Panc1 (cell line): Measurements from ENCODE around the gene STARD10. TPM values are rescaled to one million over a fixed set of nuclear protein-coding genes. Genes with fewer than 3 reads are reported as not detected.

ENCODE experiments used
- ATAC-seq: fragments of 200-7000 bp; cut with Tn5 transposase; 2 replicates; pipeline ENCODE4 v1.9.1; 2020; ENCODE audit warnings: mild to moderate bottlenecking, moderate library complexity
- BruUV-seq: library from RNA; stranded (reverse); fragments of 400-500 nt; replicated peaks from 2 replicates; lab custom pipeline; 2021; lab: Mats Ljungman, UMichigan
- CTCF ChIA-PET: fragments of 300-600 bp; sonication (Branson Sonifier 250); formaldehyde crosslinking; loops from one replicate; lab custom pipeline; 2022; ENCODE audit warnings: antibody characterized with exemption; lab: Charles Lee
- POLR2A ChIA-PET: fragments of 300-600 bp; sonication (Branson Sonifier 250); formaldehyde crosslinking; loops from one replicate; lab custom pipeline; 2022; ENCODE audit warnings: antibody characterized with exemption; lab: Charles Lee
- DNase-seq: peaks from one replicate; pipeline ENCODE4 v3.0.0-alpha.2; 2010; ENCODE audit warnings: low read depth, low spot score
- H3K27ac ChIP-seq: 2 replicates; pipeline ENCODE4 v1.5.1; 2011; ENCODE audit warnings: mild to moderate bottlenecking, low read length, inconsistent platforms
- H3K27me3 ChIP-seq: fragments of 200-500 bp; sonication (Bioruptor generic); 2 replicates; pipeline ENCODE4 v1.6.0; 2014; ENCODE audit warnings: low read length, inconsistent platforms; ENCODE audit not compliant: control insufficient read depth, insufficient read depth
- H3K36me3 ChIP-seq: fragments of 200-500 bp; sonication (Bioruptor generic); 2 replicates; pipeline ENCODE4 v1.5.1; 2014; ENCODE audit warnings: inconsistent platforms, mild to moderate bottlenecking, low read length, moderate library complexity; ENCODE audit not compliant: control insufficient read depth, insufficient read depth
- H3K4me1 ChIP-seq: 2 replicates; pipeline ENCODE4 v1.5.1; 2011; ENCODE audit warnings: inconsistent platforms, mild to moderate bottlenecking, low read length, moderate library complexity; ENCODE audit not compliant: control insufficient read depth, insufficient read depth
- H3K4me3 ChIP-seq, 2 experiments: 2 replicates each; pipeline ENCODE4 v1.5.1; 2011 to 2012; ENCODE audit warnings: low read depth in 2 of 2, low read length in 2 of 2, mild to moderate bottlenecking in 2 of 2, inconsistent platforms in 1 of 2, moderate library complexity in 1 of 2
- H3K9me3 ChIP-seq: fragments of 200-500 bp; sonication (Bioruptor generic); 2 replicates; pipeline ENCODE4 v1.5.1; 2014; ENCODE audit warnings: low read depth, mild to moderate bottlenecking, inconsistent platforms, low read length, moderate library complexity; ENCODE audit not compliant: control insufficient read depth, insufficient read depth
- POLR2AphosphoS5 ChIP-seq: IDR thresholded peaks from 2 replicates; pipeline ENCODE4 v1.6.1; 2012; ENCODE audit warnings: mild to moderate bottlenecking, low read depth, low read length, moderate library complexity
- REST ChIP-seq, 2 experiments: IDR thresholded peaks; 2 replicates each; pipeline ENCODE4 v1.6.1; 2011 to 2012; ENCODE audit warnings: low read depth in 2 of 2, control low read depth in 1 of 2, low read length in 1 of 2, mild to moderate bottlenecking in 1 of 2, moderate library complexity in 1 of 2; ENCODE audit not compliant: insufficient read depth in 1 of 2
- SIN3A ChIP-seq: IDR thresholded peaks from 2 replicates; pipeline ENCODE4 v1.6.1; 2012; ENCODE audit warnings: low read depth, mild to moderate bottlenecking, low read length, moderate library complexity, borderline replicate concordance; ENCODE audit not compliant: insufficient read depth
- TCF7L2 ChIP-seq: IDR thresholded peaks from 2 replicates; pipeline ENCODE4 v1.6.1; 2011; ENCODE audit warnings: mild to moderate bottlenecking, low read depth, low read length, inconsistent platforms
- in situ Hi-C: cut with HindIII; loops from 2 replicates; pipeline ENCODE4 v1.10.0; 2016; ENCODE audit warnings: low sequenced_read_pairs, low pct_unique_long_range_greater_than_20kb
- intact Hi-C: fragments of 100-400 bp; cut with micrococcal nuclease; formaldehyde crosslinking; loops from one replicate; pipeline ENCODE4 v1.10.0; 2022; ENCODE audit not compliant: unreplicated experiment
- total RNA-seq: library from RNA; stranded (reverse); gene quantifications from one replicate; pipeline ENCODE4 v1.2.1, GENCODE V29; 2021; ENCODE audit not compliant: unreplicated experiment
- TF ChIP-seq, protein P1 (sequence below): fragments of 450-650 bp; IDR thresholded peaks from 2 replicates; pipeline ENCODE4 v1.5.1; 2017; ENCODE audit warnings: mild to moderate bottlenecking

The STARD10 gene
- total RNA-seq, 1 experiment from 2014 or later = 32.1 TPM

DNA sequence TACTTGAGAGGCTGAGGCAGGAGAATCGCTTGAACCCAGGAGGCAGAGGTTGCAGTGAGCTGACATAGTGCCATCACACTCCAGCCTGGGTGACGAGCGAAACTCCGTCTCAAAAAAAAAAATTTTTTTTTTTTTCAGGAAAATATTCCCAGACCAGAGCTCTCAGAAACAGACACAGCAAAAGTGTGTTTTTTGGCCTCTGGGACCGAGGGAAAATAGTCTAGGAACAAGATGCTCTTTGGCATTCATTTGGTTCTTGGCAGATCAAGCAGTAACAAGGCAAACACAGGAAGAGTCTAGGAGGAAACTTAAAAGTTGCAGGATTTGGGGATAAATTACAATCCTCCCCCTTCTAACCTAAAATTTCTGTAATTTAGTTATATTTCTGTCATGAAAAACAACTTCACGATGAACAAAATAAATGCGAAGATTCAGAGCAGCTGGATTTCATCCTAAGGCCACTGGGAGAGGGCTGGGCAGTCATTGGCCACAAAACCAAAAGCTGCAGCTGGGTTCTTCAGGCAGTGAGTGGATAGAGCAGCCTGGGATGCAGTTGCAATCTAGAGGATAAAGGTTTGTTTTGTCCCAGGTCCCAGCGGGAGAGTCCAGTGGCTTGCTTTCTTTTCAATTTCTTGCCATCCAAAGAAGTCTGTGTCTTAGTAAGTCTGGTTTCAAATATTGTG is 40.1 kb upstream of the STARD10 start:
- H3K4me3 ChIP-seq = no peak overlapping the region
- 0 out of 2 replicates have a peak, but pooled peaks cover 4% of the 10 kb centered on the region for H3K4me1 ChIP-seq
- intact Hi-C loops = loop anchor here (5.0 kb wide), 1 partner anchor 408 kb away; no protein-coding TSS in a partner anchor
- H3K27me3 ChIP-seq = no peaks in the 10 kb centered on the region
- TF ChIP-seq TCF7L2 (no peak), SIN3A (no peak), POLR2AphosphoS5 (no peak), REST (IDR thresholded peaks at IDR 0.05; ENCODE audit: insufficient read depth in 1 of 2, low read depth in 2 of 2, low read length in 1 of 2) (no peak)
- TF ChIP-seq, protein P1, sequence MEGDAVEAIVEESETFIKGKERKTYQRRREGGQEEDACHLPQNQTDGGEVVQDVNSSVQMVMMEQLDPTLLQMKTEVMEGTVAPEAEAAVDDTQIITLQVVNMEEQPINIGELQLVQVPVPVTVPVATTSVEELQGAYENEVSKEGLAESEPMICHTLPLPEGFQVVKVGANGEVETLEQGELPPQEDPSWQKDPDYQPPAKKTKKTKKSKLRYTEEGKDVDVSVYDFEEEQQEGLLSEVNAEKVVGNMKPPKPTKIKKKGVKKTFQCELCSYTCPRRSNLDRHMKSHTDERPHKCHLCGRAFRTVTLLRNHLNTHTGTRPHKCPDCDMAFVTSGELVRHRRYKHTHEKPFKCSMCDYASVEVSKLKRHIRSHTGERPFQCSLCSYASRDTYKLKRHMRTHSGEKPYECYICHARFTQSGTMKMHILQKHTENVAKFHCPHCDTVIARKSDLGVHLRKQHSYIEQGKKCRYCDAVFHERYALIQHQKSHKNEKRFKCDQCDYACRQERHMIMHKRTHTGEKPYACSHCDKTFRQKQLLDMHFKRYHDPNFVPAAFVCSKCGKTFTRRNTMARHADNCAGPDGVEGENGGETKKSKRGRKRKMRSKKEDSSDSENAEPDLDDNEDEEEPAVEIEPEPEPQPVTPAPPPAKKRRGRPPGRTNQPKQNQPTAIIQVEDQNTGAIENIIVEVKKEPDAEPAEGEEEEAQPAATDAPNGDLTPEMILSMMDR = no peak
- ATAC-seq = no peak
- in situ Hi-C loops = no loop called here
- no TSS peak for BruUV-seq
- no peaks in the 10 kb centered on the region for H3K36me3 ChIP-seq
- DNase-seq = no peak
- no peak overlapping the region for H3K27ac ChIP-seq
- H3K9me3 ChIP-seq = no peaks in the 10 kb centered on the region
- ChIA-PET CTCF (interaction anchor here (0.7 kb wide), 1 partner anchor 633 kb away, joined by 5 read pairs; no protein-coding TSS in a partner anchor), POLR2A (no interaction called here)

- intact Hi-C loops (loop anchor here (5.0 kb wide), 1 partner anchor 409 kb away; no protein-coding TSS in a partner anchor), in situ Hi-C loops (no loop called here)
These were observed 39.4 kb upstream of the STARD10 start for GRCh38 chr11:72833083-72833733.

More at GRCh38 chr11:72833083-72833733, 39.4 kb upstream of the STARD10 start:
- H3K4me1 ChIP-seq = 0 out of 2 replicates have a peak, but pooled peaks cover 4% of the 10 kb centered on the region
- ChIA-PET POLR2A (no interaction called here), CTCF (interaction anchor here (0.7 to 1.5 kb wide), 2 partner anchors 410 to 634 kb away, joined by 5 read pairs; no protein-coding TSS in a partner anchor)
- no peaks in the 10 kb centered on the region for H3K9me3 ChIP-seq
- no peaks in the 10 kb centered on the region for H3K36me3 ChIP-seq
- no peaks in the 10 kb centered on the region for H3K27me3 ChIP-seq
- H3K4me3 ChIP-seq = no peak overlapping the region
- no peak for DNase-seq
- TF ChIP-seq POLR2AphosphoS5 (no peak), TCF7L2 (no peak), SIN3A (no peak), REST (IDR thresholded peaks at IDR 0.05; ENCODE audit: insufficient read depth in 1 of 2, low read depth in 2 of 2, low read length in 1 of 2) (no peak)
- TF ChIP-seq, protein P1 = no peak
- no TSS peak for BruUV-seq
- ATAC-seq = no peak
- no peak overlapping the region for H3K27ac ChIP-seq
